H1 (cell line): ENCODE data around the gene KLHL36. TPM values are rescaled to one million over a fixed set of nuclear protein-coding genes. Genes with fewer than 3 reads are reported as not detected.

Source experiments
- CTCF ChIA-PET: fragments of 300-600 bp; sonication (Branson Sonifier 250); formaldehyde crosslinking; loops from one replicate; lab custom pipeline; 2021; ENCODE audit not compliant: partially characterized antibody; lab: Charles Lee
- POLR2A ChIA-PET: fragments of 300-600 bp; sonication (Branson Sonifier 250); formaldehyde crosslinking; loops from one replicate; lab custom pipeline; 2021; ENCODE audit warnings: inconsistent platforms; ENCODE audit not compliant: partially characterized antibody; lab: Charles Lee
- DNase-seq, 2 experiments: peaks; one replicate each; pipeline versions ENCODE4 v3.0.0 to v3.0.0-alpha.2; 2010 to 2022; ENCODE audit warnings: low spot score in 2 of 2, low read depth in 1 of 2, mixed read lengths in 1 of 2
- FAIRE-seq: peaks from 2 replicates; lab custom pipeline; 2011; peaks lifted over from hg19 to GRCh38; lab: Jason Lieb, UNC
- H2AFZ ChIP-seq: 2 replicates; pipeline ENCODE4 v1.8.1; 2012; ENCODE audit warnings: low read length, inconsistent platforms
- H2AK5ac ChIP-seq: 2 replicates; pipeline ENCODE4 v1.6.1; 2013; ENCODE audit warnings: low read depth, low read length
- H2BK120ac ChIP-seq: replicated peaks from 2 replicates; pipeline ENCODE3; 2013; ENCODE audit warnings: low read depth, low read length, inconsistent platforms
- H2BK12ac ChIP-seq: 2 replicates; pipeline ENCODE4 v1.6.1; 2013; ENCODE audit warnings: low read depth, low read length
- H2BK15ac ChIP-seq: 2 replicates; pipeline ENCODE4 v1.6.1; 2013; ENCODE audit warnings: low read length
- H2BK20ac ChIP-seq: 2 replicates; pipeline ENCODE4 v1.6.1; 2013; ENCODE audit warnings: low read length
- H2BK5ac ChIP-seq: 2 replicates; pipeline ENCODE4 v1.6.1; 2013; ENCODE audit warnings: low read depth, low read length
- H3K14ac ChIP-seq: 2 replicates; pipeline ENCODE4 v1.6.1; 2013; ENCODE audit warnings: inconsistent platforms; ENCODE audit not compliant: insufficient read length
- H3K18ac ChIP-seq: 2 replicates; pipeline ENCODE4 v1.6.1; 2013; ENCODE audit warnings: low read length; ENCODE audit errors: extremely low read depth
- H3K23ac ChIP-seq: 2 replicates; pipeline ENCODE4 v1.6.1; 2013; ENCODE audit warnings: inconsistent platforms; ENCODE audit not compliant: insufficient read length
- H3K23me2 ChIP-seq: 2 replicates; pipeline ENCODE4 v1.6.1; 2013; ENCODE audit warnings: low read depth, low read length
- H3K27ac ChIP-seq: 2 replicates; pipeline ENCODE4 v1.6.1; 2011; ENCODE audit warnings: low read depth, low read length, inconsistent platforms
- H3K27me3 ChIP-seq, 4 experiments: replicated peaks in 1 of 4; 1 replicate in 1 of 4; 2 replicates in 3 of 4; pipeline versions ENCODE4 v1.6.1 to v1.8.1; 2011 to 2013; ENCODE audit warnings: low read length in 3 of 4, mild to moderate bottlenecking in 3 of 4, inconsistent platforms in 2 of 4, mixed read lengths in 2 of 4, moderate library complexity in 1 of 4; ENCODE audit not compliant: control insufficient read depth in 3 of 4, insufficient read depth in 3 of 4; ENCODE audit errors: extremely low read depth in 1 of 4
- H3K36me3 ChIP-seq, 4 experiments: 2 replicates each; pipeline versions ENCODE4 v1.6.1 to v1.8.1; 2011 to 2013; ENCODE audit warnings: mild to moderate bottlenecking in 4 of 4, low read length in 3 of 4, moderate library complexity in 2 of 4, control low read depth in 1 of 4, inconsistent platforms in 1 of 4; ENCODE audit not compliant: insufficient read depth in 4 of 4, control insufficient read depth in 2 of 4
- H3K4ac ChIP-seq: replicated peaks from 2 replicates; pipeline ENCODE3; 2013; ENCODE audit warnings: low read length, low read depth, mixed read lengths, inconsistent platforms; ENCODE audit not compliant: insufficient read length
- H3K4me1 ChIP-seq, 4 experiments: replicated peaks in 1 of 4; 1 replicate in 1 of 4; 2 replicates in 3 of 4; pipeline versions ENCODE4 v1.6.1 to v1.8.1; 2011 to 2013; ENCODE audit warnings: low read length in 3 of 4, inconsistent platforms in 2 of 4, mixed read lengths in 1 of 4; ENCODE audit not compliant: insufficient read depth in 4 of 4, control insufficient read depth in 3 of 4
- H3K4me2 ChIP-seq, 2 experiments: 2 replicates each; pipeline versions ENCODE4 v1.6.1 to v1.8.1; 2011 to 2013; ENCODE audit warnings: low read depth in 2 of 2, low read length in 2 of 2, control low read depth in 1 of 2, inconsistent platforms in 1 of 2, mild to moderate bottlenecking in 1 of 2; ENCODE audit not compliant: insufficient read depth in 1 of 2
- H3K4me3 ChIP-seq, 4 experiments: fragments of 200-600, 300-600 bp in 1 of 4; sonication (generic), shearing (Covaris generic), sonication (Bioruptor Twin) in 1 of 4; 2 replicates each; pipeline versions ENCODE4 v1.5.1 to v1.8.1; 2011 to 2016; ENCODE audit warnings: low read length in 4 of 4, low read depth in 3 of 4, control low read depth in 2 of 4, inconsistent platforms in 2 of 4, mild to moderate bottlenecking in 2 of 4, mixed read lengths in 1 of 4, moderate library complexity in 1 of 4; ENCODE audit not compliant: insufficient read depth in 2 of 4; ENCODE audit errors: extremely low read depth in 1 of 4
- H3K56ac ChIP-seq: replicated peaks from 2 replicates; pipeline ENCODE3; 2013; ENCODE audit warnings: low read depth, mild to moderate bottlenecking, mixed read lengths, low read length, inconsistent platforms; ENCODE audit not compliant: insufficient read length
- H3K79me1 ChIP-seq: 2 replicates; pipeline ENCODE4 v1.6.1; 2013; ENCODE audit warnings: low read depth, low read length, control low read depth
- H3K79me2 ChIP-seq, 2 experiments: 2 replicates each; pipeline versions ENCODE4 v1.6.1 to v1.8.1; 2012 to 2013; ENCODE audit warnings: low read length in 2 of 2, mild to moderate bottlenecking in 2 of 2, inconsistent platforms in 1 of 2; ENCODE audit not compliant: insufficient read depth in 2 of 2, control insufficient read depth in 1 of 2
- H3K9ac ChIP-seq, 4 experiments: replicated peaks in 1 of 4; 1 replicate in 1 of 4; 2 replicates in 3 of 4; pipeline versions ENCODE4 v1.6.1 to v1.8.1; 2011 to 2013; ENCODE audit warnings: low read depth in 3 of 4, low read length in 3 of 4, control low read depth in 2 of 4, mild to moderate bottlenecking in 2 of 4, moderate library complexity in 2 of 4, inconsistent platforms in 1 of 4; ENCODE audit errors: extremely low read depth in 1 of 4
- H3K9me3 ChIP-seq, 2 experiments: 2 replicates each; pipeline versions ENCODE4 v1.6.1 to v1.8.1; 2012 to 2013; ENCODE audit warnings: mild to moderate bottlenecking in 2 of 2, moderate library complexity in 2 of 2, control low read depth in 1 of 2, inconsistent platforms in 1 of 2, low read depth in 1 of 2, low read length in 1 of 2, mixed read lengths in 1 of 2; ENCODE audit not compliant: insufficient read depth in 2 of 2
- H4K20me1 ChIP-seq, 2 experiments: replicated peaks in 1 of 2; 2 replicates each; pipeline versions ENCODE3 to v1.8.1; 2011 to 2013; ENCODE audit warnings: inconsistent platforms in 2 of 2, low read length in 2 of 2, mild to moderate bottlenecking in 1 of 2; ENCODE audit not compliant: insufficient read depth in 2 of 2, control insufficient read depth in 1 of 2
- H4K5ac ChIP-seq: 2 replicates; pipeline ENCODE4 v1.6.1; 2013; ENCODE audit warnings: low read length, low read depth, mixed read lengths, inconsistent platforms; ENCODE audit not compliant: insufficient read length
- H4K8ac ChIP-seq: 2 replicates; pipeline ENCODE4 v1.8.0; 2013; ENCODE audit warnings: mild to moderate bottlenecking, moderate library complexity, low read length, inconsistent platforms; ENCODE audit not compliant: insufficient read depth; ENCODE audit errors: extremely low read depth
- H4K91ac ChIP-seq: replicated peaks from 2 replicates; pipeline ENCODE3; 2013; ENCODE audit warnings: low read length, mixed read lengths, inconsistent platforms; ENCODE audit not compliant: insufficient read length
- ASH2L ChIP-seq: fragments of 200-600, 300-600 bp; sonication (generic); IDR thresholded peaks from one replicate; pipeline ENCODE4 v1.7.1; 2017; ENCODE audit warnings: low read length
- GTF2F1 ChIP-seq: IDR thresholded peaks from 2 replicates; pipeline ENCODE4 v1.6.1; 2012; ENCODE audit warnings: low read depth, low read length, improper control_type of control experiment, borderline replicate concordance
- NRF1 ChIP-seq: IDR thresholded peaks from 2 replicates; pipeline ENCODE4 v1.6.1; 2011; ENCODE audit warnings: mild to moderate bottlenecking, low read depth, low read length, improper control_type of control experiment
- RFX5 ChIP-seq: IDR thresholded peaks from 2 replicates; pipeline ENCODE4 v1.6.1; 2011; ENCODE audit warnings: low read depth, low read length, improper control_type of control experiment, borderline replicate concordance
- ZNF274 ChIP-seq: IDR thresholded peaks from 2 replicates; pipeline ENCODE4 v1.7.0; 2012; ENCODE audit warnings: low read length, borderline replicate concordance; ENCODE audit errors: extremely low read depth
- WGBS, 2 experiments: shearing (Covaris generic) in 1 of 2; methylation state at CpG; one replicate each; pipeline versions ENCODE4 v1.1.6 to v1.1.7; 2013 to 2015; ENCODE audit warnings: low lambda C conversion rate in 2 of 2, mixed read lengths in 2 of 2, inconsistent platforms in 1 of 2, low coverage in 1 of 2, missing lambda C conversion rate in 1 of 2; ENCODE audit not compliant: insufficient replicate concordance in 2 of 2, insufficient coverage in 1 of 2, insufficient read length in 1 of 2; ENCODE audit errors: extremely low coverage in 1 of 2, missing lambda C conversion rate in 1 of 2; 5-methylcytosine and 5-hydroxymethylcytosine counted together
- polyA plus RNA-seq, 7 experiments: library from polyadenylated mRNA; depleted of rRNA in 3 of 7; stranded (reverse) in 5 of 7; unstranded in 2 of 7; fragments of >200 nt in 5 of 7; fragments of 200-250 nt in 2 of 7; gene quantifications; 1 replicate in 5 of 7; 2 replicates in 1 of 7; 4 replicates in 1 of 7; pipeline versions ENCODE4 v1.2.1 to v1.2.3, GENCODE V29; 2011 to 2013; ENCODE audit warnings: missing spikeins in 2 of 7, mixed read lengths in 2 of 7
- total RNA-seq: library from RNA; stranded (reverse); fragmentation: NEBNext Ultra II Directional; extraction: Animal tissue kit (Norgen Biotek cat#: 25700); gene quantifications from 2 replicates; pipeline ENCODE4 v1.2.1, GENCODE V29; 2021
- TF ChIP-seq, protein P1 (sequence below): IDR thresholded peaks from 2 replicates; pipeline ENCODE4 v1.6.1; 2011; ENCODE audit warnings: low read depth, mild to moderate bottlenecking, low read length; ENCODE audit not compliant: insufficient read depth

KLHL36 gene
- total and polyA plus RNA-seq, 2 of the 8 experiments (the other 6 are each of a cell fraction or from before 2014, with no cell fraction given): 22.9 to 33.6 TPM

DNA sequence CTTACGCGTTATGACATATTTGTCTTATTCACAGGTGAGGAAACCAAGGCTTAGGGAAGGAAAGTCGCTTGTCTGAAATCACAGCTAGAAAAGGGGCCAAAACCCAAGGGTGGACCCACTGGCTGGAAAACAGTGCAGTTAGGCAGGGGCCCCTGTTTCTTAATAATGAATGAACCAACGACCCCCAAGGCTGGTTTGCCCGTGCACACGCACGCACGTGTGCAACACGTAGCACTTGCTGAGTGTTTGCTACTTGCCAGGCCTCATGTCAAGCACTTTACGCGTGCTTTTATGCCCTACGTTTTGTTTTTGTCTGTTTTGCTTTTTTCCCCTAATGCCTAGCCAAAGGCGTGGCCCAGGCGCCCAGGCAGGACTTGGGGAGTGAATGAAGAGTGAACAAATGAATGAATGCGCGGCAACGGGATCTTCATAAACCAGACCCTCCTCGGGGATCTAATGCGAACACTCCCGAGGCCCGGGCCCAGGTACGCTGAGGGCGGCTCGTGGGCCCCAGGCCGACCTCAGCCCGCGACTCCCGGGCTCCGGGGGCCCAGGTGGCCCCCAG is 50.9 kb downstream of the KLHL36 start:
- TF ChIP-seq GTF2F1 (no peak), NRF1 (no peak), RFX5 (no peak), ASH2L (peak; percentile 53), ZNF274 (no peak)
- TF ChIP-seq, protein P1, sequence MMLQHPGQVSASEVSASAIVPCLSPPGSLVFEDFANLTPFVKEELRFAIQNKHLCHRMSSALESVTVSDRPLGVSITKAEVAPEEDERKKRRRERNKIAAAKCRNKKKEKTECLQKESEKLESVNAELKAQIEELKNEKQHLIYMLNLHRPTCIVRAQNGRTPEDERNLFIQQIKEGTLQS: no peak
- TF ChIP-seq, all 59 proteins: peak for 1
- H4K91ac ChIP-seq: peak overlapping the region; percentile 7
- peak overlapping the region; percentile 91 for H4K5ac ChIP-seq
- H3K9ac ChIP-seq: peak overlapping the region; percentile 26 to 94 (median 84); a peak in 6 of 7 replicates
- peak overlapping the region; percentile 72 to 89 for H3K4me2 ChIP-seq
- H2BK15ac ChIP-seq: peak overlapping the region; percentile 77; the same call in 1 of the 2 replicates
- H2AK5ac ChIP-seq: peak overlapping the region; percentile 71; the same call in 1 of the 2 replicates
- no peaks in the 10 kb centered on the region for H3K27me3 ChIP-seq
- H3K79me2 ChIP-seq: peaks cover 31 to 43% of the 10 kb centered on the region in 2 experiments
- peaks cover 7% of the 10 kb centered on the region for H3K23me2 ChIP-seq
- H3K36me3 ChIP-seq: no peaks in the 10 kb centered on the region
- H3K18ac ChIP-seq: peak overlapping the region; percentile 86
- H3K9me3 ChIP-seq: no peaks in the 10 kb centered on the region
- ChIA-PET CTCF (interaction anchor here (1.0 to 1.7 kb wide), 2 partner anchors 27 to 38 kb away, joined by 3 to 8 read pairs; no protein-coding TSS in a partner anchor), POLR2A (interaction anchor here (1.3 kb wide), 1 partner anchor 11 kb away, joined by 5 read pairs; no protein-coding TSS in a partner anchor)
- no peak for FAIRE-seq
- peak overlapping the region; percentile 31; the same call in 1 of the 2 replicates for H2AFZ ChIP-seq
- H3K79me1 ChIP-seq: no peaks in the 10 kb centered on the region; the same call in 1 of the 2 replicates
- no peak for DNase-seq
- peak overlapping the region; percentile 87 for H2BK12ac ChIP-seq
- H3K14ac ChIP-seq: no peak overlapping the region
- H3K4me3 ChIP-seq: peak overlapping the region; percentile 57 to 99 (median 88)
- WGBS, 2 experiments: 28% methylated on average over 29 of the region's 29 CpGs; no CpG with 5 or more reads in 1 of the 2 experiments
- no peak overlapping the region for H3K4ac ChIP-seq
- no peak overlapping the region for H3K23ac ChIP-seq
- H4K8ac ChIP-seq: peak overlapping the region; percentile 35
- H2BK5ac ChIP-seq: peak overlapping the region; percentile 75
- H3K4me1 ChIP-seq: peaks cover 0 to 9% (median 7%) of the 10 kb centered on the region in 4 experiments; a peak in 4 of 7 replicates
- peak overlapping the region; percentile 80; the same call in 1 of the 2 replicates for H3K27ac ChIP-seq
- H4K20me1 ChIP-seq: peaks cover 18% of the 10 kb centered on the region in 2 experiments
- H2BK20ac ChIP-seq: no peak overlapping the region
- no peak overlapping the region for H2BK120ac ChIP-seq
- peak overlapping the region; percentile 70 for H3K56ac ChIP-seq
